Measurements from ENCODE around the gene YAF2. TPM values are rescaled to one million over a fixed set of nuclear protein-coding genes. Genes with fewer than 3 reads are reported as not detected.

The YAF2 gene
- total RNA-seq, 1 donor from 2014 or later: 43.6 TPM

GRCh38 chr12:42118136-42118879 is 119.7 kb downstream of the YAF2 start:
- no peak for DNase-seq (ENCODE audit: low spot score in 2 of 2)
- FAIRE-seq: no peak

- DNase-seq (ENCODE audit: low spot score in 2 of 2): no peak
- no peak for FAIRE-seq
These were observed 129.0 kb downstream of the YAF2 start for GRCh38 chr12:42109031-42109430.

Other genes starting within 250 kb of the YAF2 start
- gene GXYLT1, start 93.4 kb downstream of the YAF2 start, total RNA-seq: 7.3 TPM
- 24.9 TPM for gene ZCRB1, start 87.8 kb upstream of the YAF2 start, total RNA-seq
- gene PPHLN1, start 87.9 kb upstream of the YAF2 start, total RNA-seq: 82.3 TPM